GM19455 (cell line): Measurements from ENCODE around the gene AKT3.

Experiments
- ATAC-seq: cut with Tn5 transposase; IDR thresholded peaks from one replicate; pipeline ENCODE4 v1.9.1; 2021; ENCODE audit not compliant: unreplicated experiment

AKT3 gene

GRCh38 chr1:243520831-243521230, 329.2 kb downstream of the AKT3 start:
- ATAC-seq, result no peak

GRCh38 chr1:243514927-243515326, 335.1 kb downstream of the AKT3 start:
- no peak for ATAC-seq

GRCh38 chr1:243513726-243514491, 336.1 kb downstream of the AKT3 start:
- ATAC-seq, result no peak

DNA sequence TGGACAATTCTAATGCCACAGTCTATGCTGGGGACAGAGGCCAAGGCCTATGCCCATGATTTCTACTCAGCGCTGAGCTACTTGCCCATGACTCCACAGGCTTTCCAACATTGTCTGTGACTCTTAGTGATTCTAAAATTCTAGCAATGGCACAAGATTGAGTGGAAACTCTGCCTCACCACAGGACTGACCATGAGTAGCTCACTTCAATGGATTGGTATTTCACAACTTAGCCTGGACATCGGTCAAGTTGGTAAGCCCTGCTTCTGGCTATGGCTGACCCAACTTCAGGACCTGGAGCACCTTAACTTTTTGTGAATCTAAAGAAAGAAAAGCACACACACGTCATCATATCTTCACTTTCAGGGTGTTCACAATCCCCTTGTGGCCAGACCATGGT, 339.1 kb downstream of the AKT3 start:
- no peak for ATAC-seq

- ATAC-seq, result no peak
These were observed 341.1 kb downstream of the AKT3 start for GRCh38 chr1:243508943-243509342.

- ATAC-seq, result no peak
These were observed 341.7 kb downstream of the AKT3 start for GRCh38 chr1:243508303-243508713.

DNA sequence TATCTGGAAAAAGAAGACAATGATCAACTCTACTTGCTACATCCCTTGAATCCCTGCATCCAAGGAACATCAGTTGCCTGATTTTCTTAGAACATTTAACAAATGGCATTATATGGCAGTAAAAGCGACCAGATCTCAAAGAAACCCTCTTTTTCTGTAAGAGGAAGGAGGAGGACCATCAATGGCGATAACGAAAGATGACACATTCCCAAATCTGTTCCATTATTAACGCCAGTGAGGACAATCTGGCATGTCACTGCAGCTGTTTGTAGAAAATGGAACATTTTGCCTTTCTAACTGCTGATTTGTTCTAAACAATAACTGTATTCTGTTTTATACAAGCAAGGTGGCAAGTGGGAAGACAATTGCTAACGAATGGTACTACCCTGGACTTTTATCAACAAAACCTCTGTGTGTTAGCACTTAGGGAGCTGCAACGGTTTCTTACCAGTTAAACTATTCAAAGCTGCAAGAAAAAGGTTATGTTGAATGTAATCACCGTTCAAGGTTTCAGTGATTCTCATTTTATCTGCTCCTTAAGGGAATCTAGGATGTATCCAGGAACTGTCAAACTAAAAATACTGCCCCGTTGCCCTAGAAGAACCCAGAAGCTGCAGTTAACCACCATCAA, 342.3 kb downstream of the AKT3 start:
- no peak for ATAC-seq

DNA sequence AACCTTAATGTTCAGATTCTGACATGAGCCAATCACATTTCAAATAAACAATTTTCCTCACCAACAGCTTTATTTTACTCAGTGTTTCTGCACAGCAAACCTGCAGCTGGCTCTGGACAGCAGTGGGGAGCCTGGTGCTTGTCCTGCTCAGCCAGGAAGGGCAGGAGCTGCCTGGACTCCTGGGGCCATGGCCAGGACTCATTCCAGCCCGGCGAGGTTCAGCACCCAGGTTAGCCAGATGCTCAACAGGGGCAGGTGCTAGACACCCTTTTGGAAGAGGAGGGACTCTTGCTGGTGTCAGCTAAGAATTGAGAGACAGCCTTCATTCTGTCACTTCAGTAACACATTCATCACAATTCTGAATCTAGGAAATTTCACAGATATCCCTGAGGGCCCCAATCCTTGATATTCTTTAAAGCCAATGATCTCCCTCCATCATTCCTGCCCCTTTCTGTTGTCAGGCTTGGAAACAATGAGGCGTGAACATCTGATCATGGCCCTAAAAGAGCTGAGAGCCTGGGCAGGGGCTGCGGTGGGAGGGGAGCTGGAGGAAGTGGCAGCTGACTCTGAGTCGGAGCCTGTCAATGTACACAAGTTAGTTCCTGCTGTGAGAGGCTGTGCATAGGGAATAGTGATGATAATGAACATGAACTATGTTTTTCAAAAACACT, 342.9 kb downstream of the AKT3 start:
- ATAC-seq, result no peak

DNA sequence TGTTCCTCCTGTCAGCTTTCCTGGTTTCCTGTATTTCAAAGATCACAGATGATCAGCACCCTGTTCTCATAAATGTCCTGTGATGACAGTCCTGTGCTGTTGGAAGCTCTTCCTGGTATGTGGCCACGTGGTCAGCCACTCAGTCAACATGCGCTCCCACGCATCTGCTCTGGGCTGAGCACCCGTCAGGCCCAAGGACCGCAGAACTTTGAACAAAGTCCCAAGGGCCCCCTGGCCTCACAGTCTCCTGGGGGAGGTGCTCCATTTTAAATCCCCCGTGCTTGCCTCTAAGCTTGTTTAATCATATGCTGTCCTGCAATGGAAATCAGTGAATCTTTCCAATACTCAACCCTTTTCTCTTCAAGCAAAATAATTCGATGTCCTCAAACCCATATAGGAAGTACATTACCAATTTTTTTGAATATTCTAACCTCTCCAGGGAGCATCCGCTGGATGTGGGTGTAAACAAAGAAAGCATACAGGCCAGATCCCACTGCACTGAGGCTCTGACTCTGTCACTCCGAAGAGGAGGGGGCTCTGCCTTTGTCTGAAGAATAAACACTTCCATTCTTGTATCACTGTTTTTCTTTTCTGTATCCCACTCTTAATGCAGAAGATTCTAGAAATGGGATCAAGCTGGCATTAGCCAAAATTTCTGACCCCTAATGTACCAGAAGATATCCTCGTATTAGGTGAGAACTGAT, 343.9 kb downstream of the AKT3 start:
- no peak for ATAC-seq

- no peak for ATAC-seq
These were observed 346.9 kb downstream of the AKT3 start for GRCh38 chr1:243503155-243503554.

DNA sequence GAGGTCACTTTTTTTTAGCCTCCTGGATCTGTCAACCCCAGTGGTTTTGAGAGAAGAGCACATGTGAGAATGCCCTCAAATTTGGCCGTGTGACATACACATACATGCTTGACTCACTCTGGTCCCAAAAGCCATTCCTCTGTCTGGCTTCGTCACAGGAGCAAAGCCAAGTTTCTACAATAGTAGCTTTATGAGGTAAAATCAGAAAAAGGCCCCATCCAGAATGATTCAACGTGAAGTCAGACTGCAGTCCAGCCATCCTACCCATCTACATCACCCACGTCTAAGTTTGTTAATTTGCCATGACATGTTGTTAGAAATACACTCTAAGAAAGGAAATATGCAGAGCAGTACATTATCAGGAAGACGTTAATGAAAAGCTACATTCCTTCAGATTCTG, 349.0 kb downstream of the AKT3 start:
- no peak for ATAC-seq

- no peak for ATAC-seq
These were observed 349.5 kb downstream of the AKT3 start for GRCh38 chr1:243500512-243500911.

GRCh38 chr1:243499711-243500110, 350.3 kb downstream of the AKT3 start:
- ATAC-seq, result no peak

GRCh38 chr1:243499248-243499647, 350.8 kb downstream of the AKT3 start:
- ATAC-seq, result no peak

DNA sequence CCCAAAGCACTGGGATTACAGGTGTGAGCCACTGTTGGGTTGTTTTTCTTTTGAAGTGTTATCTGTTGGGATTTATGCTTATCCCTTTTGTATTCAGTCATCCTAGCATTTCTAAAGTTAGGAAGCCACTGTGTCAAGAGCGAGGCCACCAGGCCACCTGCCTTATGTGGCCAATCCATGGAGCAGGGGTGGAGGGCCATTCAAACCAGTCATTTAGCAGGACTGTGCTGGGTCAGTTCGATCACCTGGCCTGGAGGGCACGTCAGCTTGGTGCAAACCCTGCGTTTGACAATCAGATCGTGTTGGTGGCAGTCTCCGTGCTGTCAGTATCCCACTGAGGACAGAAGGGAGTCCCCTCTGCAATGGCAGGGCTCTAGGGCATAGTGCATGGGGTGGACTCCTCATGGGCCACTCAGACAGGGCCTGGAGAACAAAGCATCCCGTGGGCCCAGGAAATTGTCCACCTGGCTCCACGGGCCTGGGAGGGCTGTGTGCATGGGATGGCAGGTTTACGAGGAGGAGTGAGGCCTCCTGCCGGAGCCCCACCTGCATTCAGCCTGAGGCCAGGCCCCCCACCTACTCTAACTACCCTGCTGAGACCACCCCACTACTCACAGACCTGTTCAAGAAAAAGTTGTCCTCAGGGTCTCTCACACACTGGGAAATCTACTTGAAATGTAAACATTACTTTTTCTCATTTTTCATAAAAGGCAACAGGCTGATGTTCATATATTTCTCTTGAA, 351.9 kb downstream of the AKT3 start:
- no peak for ATAC-seq

DNA sequence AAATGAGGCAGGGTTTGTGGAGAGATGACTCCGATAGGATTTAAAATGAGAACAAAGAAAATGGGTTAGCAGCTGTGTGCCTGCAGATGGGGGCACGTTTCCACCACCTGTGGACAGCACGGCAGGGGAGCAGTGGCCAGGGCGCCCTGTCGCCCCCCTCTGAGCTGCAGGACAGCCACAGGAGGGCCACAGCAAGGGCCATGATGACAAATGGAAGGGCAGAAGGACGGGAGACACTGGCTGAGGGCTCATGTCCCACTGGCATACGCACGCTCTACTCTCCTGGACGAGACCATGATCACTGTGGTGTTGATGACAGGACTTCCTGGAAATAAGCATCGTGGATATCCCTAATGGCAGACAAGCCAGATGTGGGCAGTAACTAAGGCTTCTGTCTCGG, 353.2 kb downstream of the AKT3 start:
- no peak for ATAC-seq

DNA sequence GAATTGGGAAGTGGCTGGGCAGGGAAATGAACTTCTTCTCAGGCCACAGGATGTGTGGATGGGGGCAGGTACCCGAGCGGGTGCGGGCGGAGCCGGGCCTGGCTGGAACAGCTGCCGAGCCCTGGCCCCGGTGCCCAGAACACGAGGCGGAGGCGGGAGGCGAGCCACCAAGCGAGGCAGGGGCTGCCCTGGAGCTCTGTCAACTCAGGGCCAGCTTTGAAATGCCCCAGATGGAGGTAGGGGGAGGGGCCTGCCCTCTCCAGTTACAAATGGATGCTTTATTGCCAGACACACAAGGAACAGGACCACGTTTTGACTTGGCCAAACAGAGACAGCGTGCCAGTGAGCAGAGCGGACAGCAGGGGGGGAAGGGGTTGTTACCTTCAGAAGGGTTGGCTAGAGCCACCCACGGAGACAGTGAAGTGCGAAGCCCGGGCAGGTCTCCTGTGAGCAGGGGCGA, 353.8 kb downstream of the AKT3 start:
- ATAC-seq, result no peak

DNA sequence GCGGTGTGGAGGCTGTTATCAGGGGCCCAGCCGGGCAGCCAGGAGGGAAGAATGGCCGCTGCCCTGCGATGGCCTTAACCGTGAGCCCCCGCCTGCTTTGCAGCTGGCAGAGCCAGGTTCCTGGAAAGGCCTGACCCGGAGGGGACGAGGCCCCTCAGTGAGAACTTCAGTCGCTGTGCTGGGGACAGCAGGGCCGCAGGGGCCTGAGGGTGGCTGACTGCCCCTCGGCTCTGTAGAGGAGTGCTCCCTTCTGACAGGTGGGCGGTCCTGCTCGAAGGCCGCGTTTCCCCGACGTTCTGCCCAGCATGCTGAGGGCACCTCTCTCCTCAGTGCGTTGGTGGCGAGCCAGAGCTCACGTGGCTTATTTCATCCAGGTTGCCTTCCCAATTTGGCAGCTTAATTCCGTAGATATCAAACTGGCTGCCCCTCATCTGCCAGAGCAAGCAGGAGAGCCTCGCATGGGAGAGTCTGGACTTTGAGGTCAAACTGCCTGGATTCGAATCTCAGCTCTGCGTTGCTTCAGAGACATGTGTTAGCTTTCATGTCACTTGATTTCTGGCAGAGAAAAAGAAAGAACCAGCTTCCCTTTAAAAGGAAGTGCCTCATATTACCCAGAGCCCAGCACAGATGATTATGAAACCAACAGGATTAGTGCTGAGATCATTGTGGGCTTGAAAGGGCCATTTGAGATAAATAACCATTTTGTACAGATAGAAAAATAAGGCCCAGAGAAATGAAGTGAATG, 354.4 kb downstream of the AKT3 start:
- ATAC-seq, result no peak

DNA sequence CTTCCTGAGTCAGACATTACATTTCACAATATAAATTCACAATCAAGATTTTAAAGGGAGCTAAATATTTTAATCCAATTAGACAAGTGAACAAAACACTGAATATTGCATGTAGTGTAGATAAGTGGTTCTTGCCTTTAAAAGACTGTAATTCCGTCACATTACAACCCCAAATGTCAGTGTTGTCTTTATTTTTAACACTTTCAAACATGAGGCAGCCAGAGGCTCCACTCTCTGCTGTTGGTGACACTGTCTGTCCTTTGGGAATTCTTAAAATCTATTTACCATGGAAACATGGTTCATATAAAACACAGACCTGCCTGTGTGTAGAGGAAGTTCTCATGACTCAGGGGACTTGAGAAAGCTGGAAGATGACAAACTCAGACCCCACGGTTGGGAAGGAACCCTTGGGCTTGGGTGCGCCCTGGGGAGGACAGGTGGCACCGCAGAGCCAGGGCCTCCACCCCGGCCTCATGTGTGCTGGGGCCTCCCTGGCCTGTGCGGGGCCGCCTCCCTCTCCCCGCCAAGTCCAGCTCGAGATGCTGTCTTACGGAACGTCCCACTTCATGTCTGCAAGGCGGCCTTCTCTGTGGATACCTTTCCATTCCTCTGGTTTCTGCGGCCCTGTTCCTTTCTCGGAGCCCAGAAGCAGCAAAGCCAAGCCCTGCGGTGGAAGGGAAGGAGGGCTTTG, 355.2 kb downstream of the AKT3 start:
- ATAC-seq, result no peak
